AG10803 (cell line): ENCODE data around the gene SLC46A1.

Experiments used
- DNase-seq: peaks from one replicate; pipeline ENCODE4 v3.0.0; 2010; ENCODE audit warnings: low read depth
- H3K4me3 ChIP-seq: 2 replicates; pipeline ENCODE4 v1.5.1; 2011; ENCODE audit warnings: mild to moderate bottlenecking, low read length, control low read depth
- CTCF ChIP-seq: conservative IDR thresholded peaks from 2 replicates; pipeline ENCODE4 v1.5.1; 2011; ENCODE audit warnings: mild to moderate bottlenecking, low read length, control low read depth, inconsistent platforms

The SLC46A1 gene

GRCh38 chr17:28390141-28390540, 15.9 kb downstream of the SLC46A1 start:
- no peak for TF ChIP-seq CTCF
- DNase-seq, result no peak
- H3K4me3 ChIP-seq, result no peak overlapping the region

GRCh38 chr17:28388106-28388505, 17.9 kb downstream of the SLC46A1 start:
- no peak for DNase-seq
- TF ChIP-seq CTCF, result no peak

GRCh38 chr17:28386391-28386790, 19.6 kb downstream of the SLC46A1 start:
- DNase-seq, result no peak
- H3K4me3 ChIP-seq, result no peak overlapping the region
- TF ChIP-seq CTCF, result no peak

More at GRCh38 chr17:28388106-28388505, 17.9 kb downstream of the SLC46A1 start:
- no peak overlapping the region for H3K4me3 ChIP-seq

- H3K4me3 ChIP-seq, result no peak overlapping the region
Measured at GRCh38 chr17:28385406-28385805, 20.6 kb downstream of the SLC46A1 start.

GRCh38 chr17:28385037-28385400, 21.0 kb downstream of the SLC46A1 start:
- TF ChIP-seq CTCF, result no peak
- no peak for DNase-seq
- H3K4me3 ChIP-seq, result no peak overlapping the region

More at GRCh38 chr17:28385406-28385805, 20.6 kb downstream of the SLC46A1 start:
- no peak for TF ChIP-seq CTCF
- DNase-seq, result no peak

GRCh38 chr17:28384281-28385036, 21.6 kb downstream of the SLC46A1 start:
- peak overlapping the region; percentile 38 for H3K4me3 ChIP-seq
- DNase-seq, result peak; percentile 13
- TF ChIP-seq CTCF, result no peak

GRCh38 chr17:28381141-28381825, 24.7 kb downstream of the SLC46A1 start:
- 0 out of 2 replicates have a peak, but pooled peaks have one; percentile 6 for TF ChIP-seq CTCF
- no peak for DNase-seq
- H3K4me3 ChIP-seq, result no peak overlapping the region
